ENCODE measurements around the gene E2F3. TPM values are rescaled to one million over a fixed set of nuclear protein-coding genes. Genes with fewer than 3 reads are reported as not detected.
A peak's percentile ranks its signal among the peaks of the same experiment; 100 is the strongest.

E2F3 gene
- total RNA-seq, 1 experiment from 2014 or later: 35.7 TPM

GRCh38 chr6:20509212-20509611 is 107.5 kb downstream of the E2F3 start:
- Mint-ChIP-seq H3K4me1 (peaks cover 13 to 15% of the 10 kb centered on the region in 2 experiments), H3K27ac (peak overlapping the region in 1 of 3 experiments; percentile 32; a peak in 1 of 7 replicates), H3K27me3 (ENCODE audit: low read depth) (no peaks in the 10 kb centered on the region), H3K36me3 (ENCODE audit: insufficient read depth in 1 of 3, low read depth in 3 of 3) (no peaks in the 10 kb centered on the region; a peak in 1 of 7 replicates), H3K9me3 (no peaks in the 10 kb centered on the region), H3K4me3 (no peak overlapping the region)
- no peak overlapping the region for H3K18ac ChIP-seq (ENCODE audit: insufficient read length, low read depth, low read length)
- H4K8ac ChIP-seq (replicated peaks; ENCODE audit: insufficient read length, low read depth, low read length): no peak overlapping the region
- no peak for DNase-seq
- no peak overlapping the region for H2BK15ac ChIP-seq (ENCODE audit: low read depth, low read length)
- H3K4ac ChIP-seq (ENCODE audit: low read depth, low read length): no peak overlapping the region
- no peak overlapping the region for H3K4me2 ChIP-seq (ENCODE audit: insufficient read depth, insufficient read length, low read length)
- H2BK120ac ChIP-seq (ENCODE audit: low read depth, low read length, poor library complexity, severe bottlenecking): no peak overlapping the region
- H2BK20ac ChIP-seq (ENCODE audit: low read depth, low read length, poor library complexity, severe bottlenecking): no peak overlapping the region
- H2AFZ ChIP-seq (ENCODE audit: low read length): no peak overlapping the region
- no peaks in the 10 kb centered on the region for H3K79me2 ChIP-seq (ENCODE audit: insufficient read depth, low read length)
- H3K14ac ChIP-seq (ENCODE audit: insufficient read depth, low read length): no peak overlapping the region
- H4K5ac ChIP-seq (ENCODE audit: insufficient read length, low read depth, low read length): no peak overlapping the region
- no peak overlapping the region for H4K91ac ChIP-seq (ENCODE audit: insufficient read length, low read depth, low read length)
- no peaks in the 10 kb centered on the region for H3K27me3 ChIP-seq (ENCODE audit: insufficient read depth, low read length)
- no peak overlapping the region for H2BK5ac ChIP-seq (ENCODE audit: insufficient read length, low read length)
- H4K20me1 ChIP-seq (ENCODE audit: control insufficient read depth, insufficient read depth, insufficient read length): no peaks in the 10 kb centered on the region
- no peak overlapping the region for H3T11ph ChIP-seq (ENCODE audit: low read length)
- no peaks in the 10 kb centered on the region for H3K9me3 ChIP-seq (ENCODE audit: control insufficient read depth, low read depth, low read length)
- H2AK5ac ChIP-seq (ENCODE audit: insufficient read length, low read length): no peak overlapping the region
- H3K23me2 ChIP-seq (ENCODE audit: insufficient read length, low read depth, low read length, poor library complexity, severe bottlenecking): no peaks in the 10 kb centered on the region
- no peak overlapping the region for H3K27ac ChIP-seq (ENCODE audit: insufficient read length, low read depth, low read length)
- no peak overlapping the region for H2BK12ac ChIP-seq (ENCODE audit: insufficient read length, low read depth, low read length)
- H3K4me1 ChIP-seq (ENCODE audit: insufficient read depth, low read length): no peaks in the 10 kb centered on the region; the same call in 1 of the 2 replicates
- no peak for TF ChIP-seq CTCF (conservative IDR thresholded peaks at IDR 0.05)
- H3K23ac ChIP-seq (ENCODE audit: insufficient read length, low read depth, low read length): no peak overlapping the region
- no peak overlapping the region for H3K56ac ChIP-seq (ENCODE audit: insufficient read length, low read depth, low read length)
- WGBS (ENCODE audit: extremely low coverage, insufficient read length, low lambda C conversion rate): no CpG with 5 or more reads among the region's 2 CpGs
- H3K9ac ChIP-seq (ENCODE audit: extremely low read depth, insufficient read length, low read length): no peak overlapping the region
- H3K79me1 ChIP-seq (ENCODE audit: insufficient read depth, low read depth, low read length, poor library complexity, severe bottlenecking): no peaks in the 10 kb centered on the region

All from H9 (cell line).